Trophoblast cell (in vitro differentiated cells and primary cell): Measurements from ENCODE around the gene PANK2.

Source experiments
- DNase-seq, 2 donors: peaks; one replicate each; pipeline ENCODE4 v3.0.0-alpha.2; 2016
- H2AFZ ChIP-seq: 2 replicates; pipeline ENCODE4 v1.6.1; 2013; ENCODE audit warnings: low read length, moderate library complexity, mild to moderate bottlenecking; ENCODE audit not compliant: insufficient read depth, poor library complexity
- H2AK5ac ChIP-seq: 2 replicates; pipeline ENCODE4 v1.6.1; 2013; ENCODE audit warnings: mild to moderate bottlenecking, low read length
- H2BK120ac ChIP-seq: 2 replicates; pipeline ENCODE4 v1.6.1; 2013; ENCODE audit warnings: low read length, mild to moderate bottlenecking, moderate library complexity; ENCODE audit not compliant: insufficient read depth, poor library complexity
- H2BK12ac ChIP-seq: 2 replicates; pipeline ENCODE4 v1.6.1; 2013; ENCODE audit warnings: mild to moderate bottlenecking, low read length, moderate library complexity
- H2BK5ac ChIP-seq: 2 replicates; pipeline ENCODE4 v1.6.1; 2013; ENCODE audit warnings: low read length, low read depth, moderate library complexity, mild to moderate bottlenecking; ENCODE audit not compliant: poor library complexity
- H3K14ac ChIP-seq: 2 replicates; pipeline ENCODE4 v1.6.1; 2013; ENCODE audit warnings: mild to moderate bottlenecking, low read length
- H3K18ac ChIP-seq: 2 replicates; pipeline ENCODE4 v1.6.1; 2013; ENCODE audit warnings: mild to moderate bottlenecking, low read length
- H3K23ac ChIP-seq: 2 replicates; pipeline ENCODE4 v1.6.1; 2013; ENCODE audit warnings: low read length
- H3K27ac ChIP-seq: 2 replicates; pipeline ENCODE4 v1.5.1; 2013; ENCODE audit warnings: low read depth, mild to moderate bottlenecking, inconsistent platforms, low read length, moderate library complexity
- H3K27me3 ChIP-seq: 2 replicates; pipeline ENCODE4 v1.6.1; 2013; ENCODE audit warnings: inconsistent platforms, mild to moderate bottlenecking, low read length, moderate library complexity; ENCODE audit not compliant: insufficient read depth
- H3K36me3 ChIP-seq, 2 experiments: 1 replicate in 1 of 2; 2 replicates in 1 of 2; pipeline ENCODE4 v1.6.1; 2013; ENCODE audit warnings: low read length in 2 of 2, mild to moderate bottlenecking in 2 of 2, moderate library complexity in 1 of 2; ENCODE audit not compliant: insufficient read depth in 2 of 2, control insufficient read depth in 1 of 2
- H3K4ac ChIP-seq: 2 replicates; pipeline ENCODE4 v1.6.1; 2013; ENCODE audit warnings: low read depth, mild to moderate bottlenecking, low read length, moderate library complexity
- H3K4me1 ChIP-seq, 2 experiments: 1 replicate in 1 of 2; 2 replicates in 1 of 2; pipeline ENCODE4 v1.6.1; 2013; ENCODE audit warnings: low read length in 2 of 2, mild to moderate bottlenecking in 2 of 2, moderate library complexity in 1 of 2; ENCODE audit not compliant: insufficient read depth in 2 of 2, control insufficient read depth in 1 of 2
- H3K4me2 ChIP-seq: 2 replicates; pipeline ENCODE4 v1.6.1; 2013; ENCODE audit warnings: inconsistent platforms, mild to moderate bottlenecking, low read length, moderate library complexity
- H3K4me3 ChIP-seq: 2 replicates; pipeline ENCODE4 v1.5.1; 2013; ENCODE audit warnings: mild to moderate bottlenecking, low read depth, low read length, inconsistent platforms
- H3K79me1 ChIP-seq: one replicate; pipeline ENCODE4 v1.6.1; 2013; ENCODE audit warnings: low read length
- H3K79me2 ChIP-seq: 2 replicates; pipeline ENCODE4 v1.6.1; 2013; ENCODE audit warnings: low read length, mild to moderate bottlenecking; ENCODE audit not compliant: control insufficient read depth, insufficient read depth, poor library complexity
- H3K9ac ChIP-seq: 2 replicates; pipeline ENCODE4 v1.6.1; 2013; ENCODE audit warnings: mild to moderate bottlenecking, low read length
- H3K9me3 ChIP-seq: 2 replicates; pipeline ENCODE4 v1.6.1; 2013; ENCODE audit warnings: low read depth, mild to moderate bottlenecking, control low read depth, inconsistent platforms, low read length; ENCODE audit not compliant: insufficient read depth
- H4K12ac ChIP-seq: 2 replicates; pipeline ENCODE4 v1.6.1; 2013; ENCODE audit warnings: low read depth, mild to moderate bottlenecking, low read length, moderate library complexity
- H4K8ac ChIP-seq: 2 replicates; pipeline ENCODE4 v1.6.1; 2013; ENCODE audit warnings: low read depth, mild to moderate bottlenecking, low read length, moderate library complexity
- H4K91ac ChIP-seq: one replicate; pipeline ENCODE4 v1.6.1; 2013; ENCODE audit warnings: low read depth, mild to moderate bottlenecking, low read length, moderate library complexity
- WGBS: extraction: QIAGEN DNeasy Blood & Tissue Kit; methylation state at CpG from one replicate; pipeline ENCODE4 v1.1.7; 2013; ENCODE audit warnings: missing lambda C conversion rate; ENCODE audit not compliant: insufficient read length, insufficient coverage; ENCODE audit errors: extremely low coverage; 5-methylcytosine and 5-hydroxymethylcytosine counted together

The PANK2 gene

GRCh38 chr20:3911956-3912355 is 22.8 kb downstream of the PANK2 start:
- Histone ChIP-seq H3K79me2 (peaks cover 2% of the 10 kb centered on the region), H2AFZ (no peak overlapping the region), H4K8ac (no peak overlapping the region), H2AK5ac (no peak overlapping the region), H3K36me3 (peaks cover 43 to 53% of the 10 kb centered on the region in 2 experiments), H3K9ac (no peak overlapping the region), H2BK120ac (no peak overlapping the region), H2BK12ac (no peak overlapping the region), H3K79me1 (no peaks in the 10 kb centered on the region), H4K12ac (no peak overlapping the region), H3K27ac (no peak overlapping the region), H4K91ac (no peak overlapping the region), H3K23ac (no peak overlapping the region), H3K4me3 (no peak overlapping the region), H3K4ac (peak overlapping the region; percentile 52), H3K14ac (no peak overlapping the region), H2BK5ac (no peak overlapping the region), H3K18ac (no peak overlapping the region), H3K4me1 (no peaks in the 10 kb centered on the region), H3K27me3 (no peaks in the 10 kb centered on the region), H3K9me3 (no peaks in the 10 kb centered on the region), H3K4me2 (no peak overlapping the region)
- DNase-seq: peak; percentile 78 to 89
- 88% methylated on average over 1 of the region's 2 CpGs for WGBS

DNA sequence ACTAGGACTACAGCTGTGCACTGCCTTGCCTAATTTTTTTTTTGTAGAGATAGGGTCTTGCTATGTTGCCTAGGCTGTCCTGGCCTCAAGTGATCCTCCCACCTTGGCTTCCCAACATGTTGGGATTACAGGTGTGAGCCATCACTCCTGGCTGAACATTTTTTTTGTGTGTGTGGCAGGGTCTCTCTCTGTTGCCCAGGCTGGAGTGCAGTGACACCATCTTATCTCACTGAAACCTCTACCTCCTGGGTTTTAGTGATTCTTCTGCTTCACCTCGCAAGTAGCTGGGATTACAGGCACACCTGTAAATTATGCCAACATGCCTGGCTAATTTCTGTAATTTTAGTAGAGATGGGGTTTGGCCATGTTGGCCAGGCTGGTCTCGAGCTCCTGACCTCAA is 25.3 kb downstream of the PANK2 start:
- no CpG with 5 or more reads among the region's 2 CpGs for WGBS
- H3K79me1 ChIP-seq: no peaks in the 10 kb centered on the region
- no peaks in the 10 kb centered on the region for H3K4me1 ChIP-seq
- no peak overlapping the region for H3K4ac ChIP-seq
- no peaks in the 10 kb centered on the region for H3K79me2 ChIP-seq
- H2AK5ac ChIP-seq: no peak overlapping the region
- H3K27ac ChIP-seq: no peak overlapping the region
- no peak overlapping the region for H3K18ac ChIP-seq
- no peak overlapping the region for H3K4me2 ChIP-seq
- H3K36me3 ChIP-seq: peaks cover 39 to 51% of the 10 kb centered on the region in 2 experiments
- H2BK12ac ChIP-seq: no peak overlapping the region
- H3K14ac ChIP-seq: no peak overlapping the region
- H3K4me3 ChIP-seq: no peak overlapping the region
- H3K9ac ChIP-seq: no peak overlapping the region
- H2BK5ac ChIP-seq: no peak overlapping the region
- no peaks in the 10 kb centered on the region for H3K27me3 ChIP-seq
- no peak overlapping the region for H3K23ac ChIP-seq
- H4K12ac ChIP-seq: no peak overlapping the region
- no peaks in the 10 kb centered on the region for H3K9me3 ChIP-seq
- no peak overlapping the region for H4K91ac ChIP-seq
- H2AFZ ChIP-seq: no peak overlapping the region
- H2BK120ac ChIP-seq: no peak overlapping the region
- H4K8ac ChIP-seq: no peak overlapping the region
- DNase-seq: no peak

DNA sequence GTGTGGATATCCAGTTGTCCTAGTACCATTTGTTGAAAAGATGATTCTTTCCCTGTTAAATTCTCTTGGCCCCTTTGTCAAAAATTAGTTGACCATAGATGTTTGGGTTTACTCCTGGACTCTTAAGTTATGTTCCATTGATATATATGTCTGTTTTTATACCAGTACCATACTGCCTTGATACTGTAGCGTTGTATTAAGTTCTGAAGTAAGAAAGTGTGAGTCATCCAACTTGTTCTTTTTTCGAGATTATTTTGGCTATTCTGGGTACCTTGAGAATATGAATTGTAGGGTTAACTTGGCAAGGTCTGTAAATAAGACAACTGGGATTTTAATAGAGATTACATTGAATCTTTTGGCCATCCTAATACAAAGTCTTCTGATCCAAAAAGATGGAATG is 26.5 kb downstream of the PANK2 start:
- H2BK5ac ChIP-seq: no peak overlapping the region
- H2AFZ ChIP-seq: no peak overlapping the region

GRCh38 chr20:3916364-3916763 is 27.2 kb downstream of the PANK2 start:
- no peak overlapping the region for H2AFZ ChIP-seq
- no peaks in the 10 kb centered on the region for H3K79me1 ChIP-seq
- H3K4me3 ChIP-seq: no peak overlapping the region
- no peaks in the 10 kb centered on the region for H3K9me3 ChIP-seq
- peaks cover 33 to 40% of the 10 kb centered on the region in 2 experiments for H3K36me3 ChIP-seq
- no peak overlapping the region for H2BK120ac ChIP-seq
- H2BK12ac ChIP-seq: no peak overlapping the region
- H2AK5ac ChIP-seq: no peak overlapping the region
- no peak overlapping the region for H3K4me2 ChIP-seq
- H3K18ac ChIP-seq: no peak overlapping the region
- no peak for DNase-seq
- no peak overlapping the region for H3K9ac ChIP-seq
- no peak overlapping the region for H4K12ac ChIP-seq
- H3K4me1 ChIP-seq: no peaks in the 10 kb centered on the region
- no peak overlapping the region for H3K27ac ChIP-seq
- no CpG with 5 or more reads among the region's 2 CpGs for WGBS
- no peak overlapping the region for H2BK5ac ChIP-seq
- H3K79me2 ChIP-seq: no peaks in the 10 kb centered on the region
- H3K27me3 ChIP-seq: no peaks in the 10 kb centered on the region
- no peak overlapping the region for H3K14ac ChIP-seq
- no peak overlapping the region for H3K4ac ChIP-seq
- H4K8ac ChIP-seq: no peak overlapping the region
- H3K23ac ChIP-seq: no peak overlapping the region
- H4K91ac ChIP-seq: no peak overlapping the region

More for the DNA sequence above, 26.5 kb downstream of the PANK2 start:
- no peak for DNase-seq
- Histone ChIP-seq H3K4me2 (no peak overlapping the region), H3K23ac (no peak overlapping the region), H3K27ac (no peak overlapping the region), H3K18ac (no peak overlapping the region), H3K4me1 (no peaks in the 10 kb centered on the region), H3K36me3 (peaks cover 36 to 43% of the 10 kb centered on the region in 2 experiments), H4K91ac (no peak overlapping the region), H3K9me3 (no peaks in the 10 kb centered on the region), H2AK5ac (no peak overlapping the region), H3K4ac (no peak overlapping the region), H2BK12ac (no peak overlapping the region), H2BK120ac (no peak overlapping the region), H3K79me2 (no peaks in the 10 kb centered on the region), H3K9ac (no peak overlapping the region), H4K12ac (no peak overlapping the region), H4K8ac (no peak overlapping the region), H3K4me3 (no peak overlapping the region), H3K14ac (no peak overlapping the region), H3K79me1 (no peaks in the 10 kb centered on the region), H3K27me3 (no peaks in the 10 kb centered on the region)
- no CpG with 5 or more reads among the region's 2 CpGs for WGBS
